ENCODE results near the gene CACHD1.

DNA sequence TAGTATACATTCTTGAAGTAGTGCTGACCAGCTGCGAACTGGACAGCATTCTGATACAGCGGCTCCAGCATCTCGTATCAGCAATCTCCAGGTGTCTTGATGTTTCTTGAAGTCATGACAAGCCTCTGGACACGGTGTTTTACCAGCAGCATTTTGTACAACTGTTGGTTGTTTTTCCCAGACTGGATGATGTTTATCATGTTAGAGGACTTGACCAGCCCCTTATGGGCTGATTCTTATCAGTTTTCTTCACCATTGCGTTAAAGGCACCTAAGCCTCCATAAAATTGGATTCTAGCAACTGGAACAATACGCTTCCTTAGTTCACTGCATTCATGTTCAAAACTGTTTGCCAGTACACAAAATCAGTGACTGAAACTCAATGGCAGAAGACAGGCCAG is 29.1 kb downstream of the CACHD1 start:
- no peak for TF ChIP-seq CTCF (IDR thresholded peaks at IDR 0.05; ENCODE audit: insufficient read depth, low read length, poor library complexity, severe bottlenecking)
- no peak for TF ChIP-seq EZH2phosphoT487 (conservative IDR thresholded peaks at IDR 0.05; ENCODE audit: low read length)

All from SU-DHL-6 (cell line).